Measurements from ENCODE around the gene RNF144A. TPM values are rescaled to one million over a fixed set of nuclear protein-coding genes. Genes with fewer than 3 reads are reported as not detected.

RNF144A gene
- polyA plus RNA-seq, 3 donors: 0.30 to 0.68 (median 0.48) TPM

GRCh38 chr2:6937157-6937556 lies 19.9 kb downstream of the RNF144A start:
- Histone ChIP-seq H3K4me3 (replicated peaks in 1 of 3; ENCODE audit: low read depth in 2 of 3, low read length in 3 of 3) (no peak overlapping the region), H4K20me1 (ENCODE audit: insufficient read depth, low read length) (no peaks in the 10 kb centered on the region), H3K4me2 (replicated peaks; ENCODE audit: extremely low read depth, low read length, poor library complexity, severe bottlenecking) (no peak overlapping the region), H3K79me2 (ENCODE audit: insufficient read depth, low read length) (peaks cover 29% of the 10 kb centered on the region), H3K9ac (ENCODE audit: insufficient read depth, low read length, poor library complexity, severe bottlenecking) (no peak overlapping the region), H3K9me3 (replicated peaks in 1 of 2; ENCODE audit: control insufficient read depth in 1 of 2, insufficient read depth in 1 of 2, low read length in 2 of 2) (no peaks in the 10 kb centered on the region), H3K27ac (ENCODE audit: low read depth in 1 of 2, low read length in 2 of 2) (no peak overlapping the region), H3K27me3 (ENCODE audit: control insufficient read depth in 2 of 2, insufficient read depth in 2 of 2, low read length in 2 of 2) (no peaks in the 10 kb centered on the region), H3K4me1 (ENCODE audit: control insufficient read depth in 1 of 2, insufficient read depth in 2 of 2, low read length in 2 of 2) (peaks cover 16 to 25% of the 10 kb centered on the region in 2 donors), H3K36me3 (replicated peaks in 1 of 2; ENCODE audit: control insufficient read depth in 1 of 2, insufficient read depth in 2 of 2, low read length in 2 of 2) (peaks cover 0 to 5% of the 10 kb centered on the region in 2 donors), H2AFZ (ENCODE audit: insufficient read depth, low read depth, low read length, poor library complexity, severe bottlenecking) (no peak overlapping the region)
- H3K4me1 Mint-ChIP-seq: peaks cover 22% of the 10 kb centered on the region
- no peak for TF ChIP-seq CTCF (IDR thresholded peaks at IDR 0.05)
- no peaks in the 10 kb centered on the region for H3K27me3 Mint-ChIP-seq (ENCODE audit: low read depth in 3 of 3)
- no peak overlapping the region for H3K4me3 Mint-ChIP-seq
- H3K36me3 Mint-ChIP-seq: peaks cover 11 to 12% of the 10 kb centered on the region in 2 donors
- 94% methylated on average over 2 of the region's 2 CpGs for WGBS (ENCODE audit: insufficient coverage)
- intact Hi-C loops (cut with micrococcal nuclease): no loop called here
- H3K27ac Mint-ChIP-seq: no peak overlapping the region
- no peak for DNase-seq
- peaks cover 0 to 1% (median 0%) of the 10 kb centered on the region in 7 donors for H3K9me3 Mint-ChIP-seq

GRCh38 chr2:6937582-6937981 lies 20.4 kb downstream of the RNF144A start:
- H3K27me3 Mint-ChIP-seq (ENCODE audit: low read depth in 3 of 3): no peaks in the 10 kb centered on the region
- H3K4me2 ChIP-seq (replicated peaks; ENCODE audit: extremely low read depth, low read length, poor library complexity, severe bottlenecking): no peak overlapping the region
- no peaks in the 10 kb centered on the region for H3K27me3 ChIP-seq (ENCODE audit: control insufficient read depth in 2 of 2, insufficient read depth in 2 of 2, low read length in 2 of 2)
- no peaks in the 10 kb centered on the region for H3K9me3 ChIP-seq (replicated peaks in 1 of 2; ENCODE audit: control insufficient read depth in 1 of 2, insufficient read depth in 1 of 2, low read length in 2 of 2)
- 72% methylated on average over 4 of the region's 4 CpGs for WGBS (ENCODE audit: insufficient coverage)
- peaks cover 0 to 5% of the 10 kb centered on the region in 2 donors for H3K36me3 ChIP-seq (replicated peaks in 1 of 2; ENCODE audit: control insufficient read depth in 1 of 2, insufficient read depth in 2 of 2, low read length in 2 of 2)
- no peak overlapping the region for H3K27ac ChIP-seq (ENCODE audit: low read depth in 1 of 2, low read length in 2 of 2)
- no peak for TF ChIP-seq CTCF (IDR thresholded peaks at IDR 0.05)
- H3K4me3 ChIP-seq (replicated peaks in 1 of 3; ENCODE audit: low read depth in 2 of 3, low read length in 3 of 3): no peak overlapping the region
- no peaks in the 10 kb centered on the region for H4K20me1 ChIP-seq (ENCODE audit: insufficient read depth, low read length)
- peaks cover 16 to 25% of the 10 kb centered on the region in 2 donors for H3K4me1 ChIP-seq (ENCODE audit: control insufficient read depth in 1 of 2, insufficient read depth in 2 of 2, low read length in 2 of 2)
- no peak for DNase-seq
- H3K4me1 Mint-ChIP-seq: peaks cover 22% of the 10 kb centered on the region
- intact Hi-C loops (cut with micrococcal nuclease): no loop called here
- H3K36me3 Mint-ChIP-seq: peaks cover 14% of the 10 kb centered on the region in 2 donors
- no peak overlapping the region for H3K27ac Mint-ChIP-seq
- no peak overlapping the region for H3K9ac ChIP-seq (ENCODE audit: insufficient read depth, low read length, poor library complexity, severe bottlenecking)
- H3K4me3 Mint-ChIP-seq: no peak overlapping the region
- peaks cover 27% of the 10 kb centered on the region for H3K79me2 ChIP-seq (ENCODE audit: insufficient read depth, low read length)
- no peak overlapping the region for H2AFZ ChIP-seq (ENCODE audit: insufficient read depth, low read depth, low read length, poor library complexity, severe bottlenecking)
- H3K9me3 Mint-ChIP-seq: peaks cover 0 to 1% (median 0%) of the 10 kb centered on the region in 7 donors

All from CD14-positive monocyte (primary cell).